ENCODE data around the gene MCC.
A peak's percentile ranks its signal among the peaks of the same experiment; 100 is the strongest.

MCC gene

DNA sequence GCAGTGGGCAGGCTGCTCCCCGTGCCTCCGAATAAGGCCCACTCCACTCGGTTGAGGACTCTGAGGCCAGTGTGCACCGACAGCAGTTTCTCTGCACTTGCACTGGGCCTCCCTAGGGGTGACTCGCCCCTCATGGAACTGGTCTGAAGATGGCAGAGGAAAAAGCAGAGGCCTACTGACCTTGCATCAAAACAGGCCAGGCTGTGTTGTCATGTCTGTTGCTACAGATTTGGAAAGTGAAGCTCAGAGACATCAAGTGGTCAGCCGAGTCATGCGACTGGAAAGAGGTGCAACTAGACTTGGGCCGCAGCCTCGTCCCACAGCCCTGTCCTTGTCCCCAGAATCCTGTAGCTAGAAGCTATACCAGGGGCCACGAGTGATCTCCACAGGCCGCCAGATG is 433.4 kb downstream of the MCC start:
- no peak for DNase-seq (ENCODE audit: low spot score)

DNA sequence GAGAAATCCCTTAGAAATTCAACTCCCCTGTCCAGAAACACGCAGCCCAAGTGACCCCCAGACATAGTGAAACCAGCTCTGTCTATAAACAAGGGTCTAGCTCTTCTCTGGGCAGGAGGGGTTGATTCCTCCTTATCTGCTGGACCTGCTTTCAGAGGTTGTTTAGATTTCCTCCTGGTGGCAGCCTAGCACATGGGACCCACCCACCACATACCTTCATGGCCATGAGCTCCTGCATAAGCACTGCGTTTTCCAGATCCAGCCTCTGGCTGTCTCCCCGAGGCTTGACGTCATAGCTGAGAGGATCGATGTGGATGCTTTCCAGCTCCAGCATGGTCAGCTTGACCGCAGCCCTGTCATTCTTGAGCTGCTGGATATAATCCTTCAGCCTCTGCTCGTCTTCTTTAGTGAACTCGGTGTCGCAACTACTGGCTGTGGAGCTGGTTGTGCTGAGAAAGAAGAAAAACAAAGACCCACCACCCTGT is 434.7 kb downstream of the MCC start:
- no peak for DNase-seq (ENCODE audit: low spot score)

DNA sequence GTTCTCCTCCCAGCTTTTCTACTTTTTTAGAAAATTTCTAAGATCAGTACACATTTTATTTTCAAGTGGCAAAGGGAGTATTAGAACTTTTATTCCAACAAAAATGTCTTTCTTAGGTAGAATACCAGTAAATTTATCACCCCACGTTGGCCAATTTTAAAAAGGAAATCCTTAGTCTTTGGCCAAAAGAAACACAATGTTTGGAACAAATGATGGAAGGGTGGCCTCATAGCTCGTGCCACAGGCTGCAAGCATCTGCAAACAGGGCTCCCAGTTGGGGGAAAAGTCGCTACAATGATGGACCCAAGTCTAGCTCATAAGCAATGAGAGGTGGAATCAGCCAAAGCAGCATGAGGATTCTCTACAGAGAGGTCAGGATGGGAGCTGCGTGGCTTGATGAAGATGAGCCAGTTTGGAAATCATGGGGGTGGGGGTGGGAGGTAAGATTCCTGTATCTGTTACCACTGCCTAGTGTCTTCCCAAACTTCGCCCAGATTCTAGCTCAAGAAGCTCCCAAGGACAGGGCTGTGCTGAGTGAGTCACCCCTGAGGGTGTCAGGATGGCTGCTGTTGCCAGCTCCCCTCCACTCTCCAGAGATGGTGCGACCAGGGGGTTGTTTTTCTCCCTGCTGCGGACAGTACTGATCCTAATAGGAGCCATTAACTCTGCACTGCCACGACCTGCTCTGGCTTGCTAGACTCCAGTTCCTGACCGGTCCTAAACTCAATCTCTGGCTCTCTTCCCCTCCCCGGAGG is 436.0 kb downstream of the MCC start:
- no peak for DNase-seq (ENCODE audit: low spot score)

DNA sequence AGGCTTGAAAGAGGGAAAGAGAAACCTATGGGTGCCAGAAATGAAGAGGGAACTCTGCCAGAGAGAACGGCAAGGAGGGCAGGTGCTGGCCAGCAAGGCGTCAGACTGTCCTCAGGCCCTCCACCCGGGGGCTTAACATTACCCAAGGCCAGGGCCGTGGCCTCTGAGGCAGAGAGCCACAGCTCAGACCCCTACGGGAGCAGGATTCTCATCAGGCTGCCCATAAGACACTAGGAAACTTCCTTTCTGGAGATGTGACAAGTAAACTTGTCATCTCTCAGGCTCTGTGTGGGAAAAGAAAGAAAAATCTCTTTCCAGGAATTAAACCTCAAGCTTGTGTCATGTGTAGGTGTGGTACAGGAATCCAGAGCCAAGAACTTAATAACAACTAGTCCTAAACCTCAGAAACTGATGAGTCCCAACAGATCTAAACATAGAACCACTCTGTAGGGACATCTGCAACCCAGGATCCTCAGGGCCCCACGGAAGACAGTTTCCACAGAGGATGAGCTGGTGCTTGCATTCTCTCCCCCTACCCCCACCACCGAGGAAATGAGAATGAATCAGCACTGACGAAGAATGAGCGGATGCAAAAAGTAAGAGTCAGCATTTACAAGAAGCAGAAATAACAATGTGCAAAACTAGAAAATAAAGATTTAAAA is 437.4 kb downstream of the MCC start:
- no peak for DNase-seq (ENCODE audit: low spot score)

DNA sequence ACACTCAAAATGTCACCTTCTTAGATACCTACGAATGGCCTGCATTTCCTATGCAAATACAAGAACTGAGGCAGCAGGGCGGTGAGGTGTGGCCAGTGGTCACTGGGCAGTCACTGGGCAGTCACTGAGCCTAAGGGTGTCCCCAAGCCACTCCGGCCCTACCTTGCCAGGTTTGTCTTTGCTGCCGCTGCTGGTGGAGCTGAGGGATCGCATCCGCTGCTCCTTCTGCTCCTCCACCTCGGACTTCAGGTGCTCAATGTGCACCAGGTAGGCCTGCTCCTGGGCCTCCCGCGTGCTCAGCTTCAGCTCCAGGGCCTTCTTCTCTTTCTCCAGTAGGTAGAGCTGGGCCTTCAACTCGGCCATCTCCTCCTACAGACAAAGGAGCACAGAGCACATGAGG is 439.3 kb downstream of the MCC start:
- no peak for DNase-seq (ENCODE audit: low spot score)

DNA sequence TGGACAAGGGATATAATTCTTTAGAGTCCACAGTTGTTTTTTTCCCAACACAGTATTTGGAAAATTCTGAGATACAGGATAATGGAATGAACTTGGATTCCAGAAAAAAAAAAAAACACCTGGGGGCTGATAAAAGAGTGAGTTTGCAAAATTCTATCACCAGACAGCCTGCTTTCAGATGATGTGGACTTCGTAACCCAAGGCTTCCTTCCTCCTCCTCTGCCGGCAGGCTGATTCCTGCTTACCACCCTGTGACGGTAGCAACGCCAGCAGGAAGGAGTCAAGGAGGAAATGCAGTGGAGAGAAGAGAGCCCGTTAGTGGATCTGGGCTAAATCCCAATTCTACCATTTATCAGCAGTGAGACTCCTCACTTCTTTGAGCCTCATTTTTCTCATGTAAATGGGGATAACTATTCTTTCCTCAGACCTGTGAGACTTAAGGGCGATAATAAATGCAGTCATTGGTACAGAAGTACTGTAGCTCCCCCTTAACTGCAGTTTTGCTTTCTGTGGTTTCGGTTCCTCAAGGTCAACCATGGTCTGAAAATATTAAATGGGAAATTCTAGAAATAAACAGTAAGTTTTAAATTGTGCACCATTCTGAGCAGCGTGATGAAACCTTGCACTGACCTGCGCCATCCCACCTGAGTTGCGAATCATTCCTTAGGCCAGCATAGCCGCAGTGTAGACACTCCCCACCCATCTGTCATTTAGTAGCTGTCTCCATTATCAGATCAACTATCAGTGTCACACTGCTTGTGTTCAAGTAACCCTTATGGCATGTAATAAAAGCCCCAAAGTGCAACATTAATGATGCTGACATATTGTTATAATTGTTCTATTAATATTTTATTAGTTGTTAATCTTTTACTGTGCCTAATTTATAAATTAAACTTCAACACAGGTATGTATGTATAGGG is 440.3 kb downstream of the MCC start:
- no peak for DNase-seq (ENCODE audit: low spot score)

DNA sequence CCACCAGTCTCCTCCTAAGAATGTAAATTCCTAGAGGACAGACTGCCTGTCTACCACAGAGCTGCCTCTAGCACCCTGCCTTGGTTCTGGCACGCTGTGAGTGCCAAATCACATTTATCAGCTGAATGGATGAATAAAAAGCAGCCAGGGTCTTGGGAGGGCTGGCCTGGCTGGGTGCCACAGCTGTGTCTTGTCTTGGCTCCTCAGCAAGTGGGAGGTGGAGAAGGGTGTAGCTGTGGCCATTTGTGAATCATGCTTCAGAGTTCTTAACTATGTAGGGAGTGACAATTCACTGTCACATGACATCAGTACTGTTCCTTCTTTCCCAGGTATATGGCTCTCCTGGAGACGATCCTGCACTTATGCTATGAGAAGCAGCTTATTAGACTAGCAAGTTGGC is 441.0 kb downstream of the MCC start:
- DNase-seq (ENCODE audit: low spot score) = no peak

DNA sequence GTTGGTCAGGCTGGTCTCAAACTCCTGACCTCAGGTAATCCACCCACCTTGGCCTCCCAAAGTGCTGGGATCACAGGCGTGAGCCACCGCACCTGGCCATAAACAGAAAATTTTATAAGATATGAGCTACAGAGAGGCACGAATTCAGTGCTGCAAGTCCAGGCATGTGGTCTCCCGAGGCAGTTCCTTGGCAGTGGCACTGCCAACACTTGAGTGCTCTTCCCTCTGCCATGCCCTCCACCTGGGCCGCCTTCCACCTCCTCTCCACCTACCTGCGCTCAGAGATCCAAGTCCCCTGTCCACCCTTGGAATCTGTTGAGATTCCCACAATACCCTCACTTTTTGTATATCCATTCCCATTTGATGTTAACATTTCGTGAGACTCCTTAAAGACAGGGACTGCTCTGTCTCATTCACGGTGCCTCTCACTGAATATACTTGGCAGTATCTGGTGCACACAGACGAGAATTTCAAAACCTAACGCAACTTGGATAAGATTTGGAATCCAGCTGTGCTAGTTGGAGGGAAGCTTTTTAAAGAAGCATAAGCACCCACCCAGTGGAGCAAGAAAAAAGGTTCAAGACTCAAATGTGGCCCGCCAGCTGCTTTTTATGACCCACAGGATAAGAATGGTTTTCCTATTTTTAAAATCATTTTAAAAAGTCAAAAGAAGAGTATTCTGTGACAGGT is 443.3 kb downstream of the MCC start:
- no peak for DNase-seq (ENCODE audit: low spot score)

DNA sequence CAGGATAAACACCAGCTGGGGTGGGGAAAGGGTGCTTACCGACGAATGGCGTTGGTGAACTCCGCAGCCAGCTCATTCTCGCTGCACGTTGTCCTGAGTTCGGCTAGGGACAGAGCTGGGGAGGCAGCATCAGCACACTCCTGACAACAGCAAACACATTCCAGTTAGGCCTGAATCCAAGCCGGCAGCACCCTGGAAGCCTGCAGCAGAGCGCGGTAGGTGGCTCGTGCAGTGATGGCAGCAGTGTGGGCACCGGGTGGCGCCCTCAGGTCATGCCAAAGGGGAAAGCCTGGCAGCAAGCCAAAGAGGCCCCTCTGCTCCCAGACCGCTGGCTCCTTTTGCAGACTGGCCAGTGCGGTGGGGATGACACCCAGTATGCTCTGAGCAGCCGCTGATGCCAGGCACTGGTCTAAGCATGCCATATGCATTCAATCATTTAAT is 444.7 kb downstream of the MCC start:
- peak; percentile 79 for DNase-seq (ENCODE audit: low spot score)

DNA sequence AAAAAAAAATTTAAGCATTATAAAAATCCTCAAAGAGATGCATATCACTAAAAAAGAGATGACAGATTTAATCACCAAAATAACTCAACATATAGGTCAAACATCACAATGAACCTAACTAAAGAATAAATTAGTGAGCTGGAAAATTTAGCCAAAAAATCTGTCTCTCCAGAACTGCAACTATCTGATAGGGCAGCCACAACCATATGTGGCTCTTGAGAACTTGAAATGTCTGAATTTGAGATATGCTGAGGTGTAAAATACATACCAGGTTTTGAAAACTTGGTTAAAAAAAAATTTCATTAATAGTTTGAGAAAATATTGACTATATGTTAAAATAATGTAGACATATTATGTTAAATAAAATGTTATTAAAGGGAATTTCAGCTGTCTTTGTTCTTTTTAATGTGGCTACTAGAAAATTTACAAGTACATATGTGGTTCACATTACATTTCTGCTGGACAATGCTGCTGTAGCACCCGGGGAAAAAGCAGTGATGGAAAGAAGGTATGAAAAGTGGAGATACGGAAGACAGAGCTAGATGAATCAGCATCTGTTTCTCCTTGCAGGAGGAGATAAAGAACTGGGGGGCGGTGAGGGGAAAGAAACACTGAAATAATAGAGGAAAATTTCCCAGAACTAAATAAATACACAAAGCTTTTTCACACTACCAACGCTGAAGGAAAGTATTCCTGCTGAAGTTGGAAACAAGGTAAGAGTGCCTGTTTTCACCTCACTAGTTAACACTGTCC is 445.6 kb downstream of the MCC start:
- DNase-seq (ENCODE audit: low spot score) = no peak

DNA sequence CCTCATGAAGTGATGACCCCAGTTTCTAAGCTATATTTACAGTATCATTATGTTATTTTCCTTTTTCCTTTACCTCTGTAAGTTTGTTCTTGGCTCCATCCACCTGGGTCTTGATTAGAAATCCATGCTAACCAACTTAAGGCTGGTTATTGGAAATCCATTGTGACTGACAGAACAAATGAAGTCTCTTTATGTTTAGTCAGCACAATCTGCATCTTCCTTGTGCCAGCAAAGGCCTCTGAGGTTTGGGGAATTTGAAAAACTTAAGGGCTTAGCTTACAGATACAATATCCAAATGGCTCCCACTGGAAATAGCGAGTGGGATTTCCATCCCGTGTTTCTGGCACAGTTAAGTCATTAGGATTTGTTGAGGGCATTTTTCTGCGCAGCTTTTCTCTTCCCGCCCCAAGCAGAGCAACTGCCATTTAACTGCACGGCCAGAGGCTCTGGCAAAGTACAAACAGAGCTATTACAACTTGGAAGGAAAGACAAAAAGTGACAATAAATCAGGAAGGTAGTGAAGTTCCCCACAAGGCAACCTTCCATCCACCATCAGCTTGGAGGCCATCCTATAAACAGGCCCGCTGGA is 447.5 kb downstream of the MCC start:
- no peak for DNase-seq (ENCODE audit: low spot score)

DNA sequence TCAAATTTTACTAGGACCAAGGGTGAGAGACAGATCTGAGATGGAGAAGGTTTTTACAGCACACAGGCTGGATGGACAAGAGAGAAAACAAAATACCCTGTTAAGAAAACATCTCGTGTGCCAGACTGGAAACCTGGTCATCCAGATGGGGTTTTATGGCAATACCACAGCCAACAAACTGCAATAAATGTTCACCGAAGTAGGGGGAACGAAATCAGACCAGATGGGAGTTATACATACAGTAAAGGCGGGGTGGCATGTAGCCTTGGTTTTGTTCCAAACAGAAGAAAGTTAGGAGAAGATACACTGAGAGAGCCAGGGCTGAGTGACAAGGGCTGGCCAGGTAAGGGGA is 448.3 kb downstream of the MCC start:
- DNase-seq (ENCODE audit: low spot score) = no peak

DNA sequence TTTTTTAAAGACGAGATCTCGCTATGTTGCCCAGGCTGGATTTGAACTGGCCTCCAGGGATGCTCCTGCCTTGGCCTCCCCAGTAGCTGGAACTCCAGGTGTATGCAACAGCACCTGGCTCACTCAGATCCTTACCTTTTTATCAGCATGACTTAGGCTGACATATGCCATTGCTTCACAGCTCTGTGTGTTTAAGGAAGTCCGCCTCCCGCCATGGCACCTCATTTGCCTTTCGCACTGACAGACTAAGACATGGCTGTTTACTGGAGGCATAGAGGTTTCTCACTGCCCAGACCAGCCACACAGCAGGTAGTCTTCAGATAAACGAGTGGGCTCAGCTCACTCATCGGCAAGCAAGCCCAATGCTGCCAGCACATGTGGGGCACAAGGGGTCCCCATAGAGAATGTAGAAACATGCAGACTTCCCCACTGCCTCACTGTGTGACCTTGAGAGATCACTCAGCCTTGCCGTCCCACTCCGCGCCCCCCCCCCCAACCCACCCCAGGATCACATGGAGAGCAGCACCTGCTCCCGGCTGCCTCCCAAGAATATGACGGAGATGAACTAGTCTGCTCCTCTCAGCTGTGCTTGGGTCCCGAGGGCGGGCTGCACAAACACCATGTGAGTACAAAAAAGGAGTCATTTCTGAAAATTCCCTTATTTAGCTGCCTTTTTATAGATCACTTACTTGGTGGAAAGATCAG is 448.9 kb downstream of the MCC start:
- no peak for DNase-seq (ENCODE audit: low spot score)

DNA sequence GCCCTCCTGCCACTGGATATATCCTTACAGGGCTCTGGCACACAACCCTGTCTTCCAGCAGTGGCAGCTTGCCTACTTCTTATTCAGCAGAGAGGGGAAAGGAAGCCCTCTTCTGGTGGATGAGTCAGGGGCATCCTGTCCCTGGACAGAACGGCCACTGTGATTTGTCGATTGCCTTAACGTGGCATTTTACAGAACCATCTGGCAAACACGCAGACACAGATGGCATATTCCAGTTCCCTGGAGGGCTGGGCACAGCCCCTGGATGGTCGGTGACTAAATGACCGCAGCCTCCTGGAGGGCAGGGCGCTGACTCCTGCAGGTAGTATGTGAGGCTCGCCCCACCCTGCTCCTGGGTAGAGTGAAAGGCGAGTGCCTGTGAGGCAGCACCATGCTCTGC is 449.5 kb downstream of the MCC start:
- DNase-seq (ENCODE audit: low spot score) = peak; percentile 29

DNA sequence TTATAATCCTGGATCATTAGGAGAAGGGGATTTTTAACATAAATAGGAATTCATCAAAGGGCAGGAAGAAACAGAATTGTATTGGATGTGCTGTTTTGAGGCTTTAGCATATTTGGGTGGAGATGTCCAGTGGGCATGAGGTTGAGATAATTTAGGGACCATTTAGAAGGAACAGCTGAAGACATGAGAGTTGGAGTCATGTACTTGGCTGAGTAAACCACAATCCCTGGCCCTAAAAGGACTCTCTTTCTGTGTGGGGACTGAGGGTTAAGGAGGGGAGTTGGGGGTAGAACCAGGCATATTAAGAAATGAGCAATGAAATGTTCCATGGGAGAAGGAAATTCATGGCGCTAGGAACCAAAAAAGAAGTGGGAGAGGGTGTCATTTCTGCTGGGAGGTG is 450.1 kb downstream of the MCC start:
- no peak for DNase-seq (ENCODE audit: low spot score)

DNA sequence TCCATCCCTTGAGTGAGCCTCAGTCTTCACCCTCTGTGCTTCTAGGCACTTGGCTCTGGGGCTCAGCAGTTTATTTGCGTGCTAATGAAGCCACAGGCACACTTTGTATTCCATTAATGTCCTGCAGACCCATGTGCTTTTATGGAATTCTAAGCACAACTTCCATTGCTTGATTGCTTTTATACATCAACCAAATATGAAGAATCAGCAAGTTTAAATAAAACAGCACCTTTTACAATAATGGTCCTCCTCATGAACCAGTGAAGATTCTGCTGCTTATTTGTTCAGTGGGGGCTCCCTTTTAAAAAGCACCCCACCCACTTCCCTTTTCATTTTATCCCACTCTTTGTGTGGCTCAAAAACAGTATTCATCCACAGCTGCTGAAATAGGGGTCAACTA is 451.4 kb downstream of the MCC start:
- no peak for DNase-seq (ENCODE audit: low spot score)

DNA sequence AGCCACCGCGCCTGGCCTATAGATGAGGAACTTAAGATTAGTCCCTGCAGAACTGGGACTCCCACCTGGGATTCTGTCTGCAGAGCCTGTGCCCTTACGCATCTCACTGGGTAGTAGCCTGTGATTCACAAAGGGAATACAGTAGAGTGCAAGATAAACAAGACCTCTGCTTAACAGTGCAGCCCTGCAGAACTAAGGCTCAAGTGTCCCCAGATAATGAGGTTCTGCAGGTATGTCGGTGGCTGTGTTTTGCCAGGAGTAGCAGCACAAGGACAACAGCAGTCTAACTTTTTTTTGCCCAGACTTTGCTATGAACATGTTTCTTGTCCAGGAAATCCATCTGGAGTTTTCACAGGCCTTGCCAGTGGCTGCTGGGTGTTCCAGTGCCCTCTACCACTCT is 451.9 kb downstream of the MCC start:
- no peak for DNase-seq (ENCODE audit: low spot score)

DNA sequence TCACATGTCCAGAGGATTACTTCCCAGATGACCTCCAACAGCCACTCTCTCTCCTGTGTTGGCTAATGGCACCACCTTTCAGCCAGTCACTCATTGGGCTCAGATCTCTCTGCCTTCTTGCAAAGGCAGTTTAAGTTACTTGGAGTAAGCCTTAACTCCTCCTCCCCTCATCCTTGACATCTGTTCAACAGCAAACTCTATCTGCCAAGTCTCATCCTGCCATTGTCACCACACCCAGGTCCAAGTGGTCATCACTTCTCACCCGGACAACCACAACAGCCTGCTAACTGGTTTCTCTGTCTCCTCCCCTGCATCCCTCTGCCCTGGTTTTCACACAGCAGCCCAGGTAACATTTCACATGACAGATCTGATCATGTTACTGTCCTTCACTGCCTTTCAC is 453.2 kb downstream of the MCC start:
- DNase-seq (ENCODE audit: low spot score) = no peak

DNA sequence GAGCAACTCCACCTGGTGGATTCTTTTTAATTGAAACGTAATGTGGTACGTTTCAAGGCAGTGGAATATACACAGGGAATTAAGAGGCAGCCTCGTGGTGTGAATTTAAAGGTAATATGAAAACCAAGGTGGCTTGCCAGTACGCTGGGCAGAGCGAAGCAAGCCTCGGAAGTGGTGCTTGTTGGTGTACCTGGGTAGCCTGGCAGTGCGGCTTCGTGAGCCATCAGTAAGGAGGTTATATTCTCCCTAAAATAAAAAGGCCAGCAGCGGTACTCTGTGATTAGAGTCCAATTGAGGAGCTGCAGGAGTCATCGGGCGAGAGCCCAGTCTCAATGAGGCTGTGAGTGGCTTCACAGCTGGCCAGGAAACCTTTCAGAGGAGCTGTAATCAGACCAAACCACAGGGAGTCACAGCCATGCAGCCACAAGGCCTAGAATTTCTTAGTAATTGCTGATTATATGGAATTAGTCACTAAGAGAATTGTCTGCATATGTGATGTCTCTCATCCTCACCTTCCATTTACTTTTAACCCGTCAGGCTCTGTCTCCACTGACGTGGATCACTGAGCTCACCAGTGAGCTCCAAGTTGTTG is 454.0 kb downstream of the MCC start:
- peak; percentile 32 for DNase-seq (ENCODE audit: low spot score)

DNA sequence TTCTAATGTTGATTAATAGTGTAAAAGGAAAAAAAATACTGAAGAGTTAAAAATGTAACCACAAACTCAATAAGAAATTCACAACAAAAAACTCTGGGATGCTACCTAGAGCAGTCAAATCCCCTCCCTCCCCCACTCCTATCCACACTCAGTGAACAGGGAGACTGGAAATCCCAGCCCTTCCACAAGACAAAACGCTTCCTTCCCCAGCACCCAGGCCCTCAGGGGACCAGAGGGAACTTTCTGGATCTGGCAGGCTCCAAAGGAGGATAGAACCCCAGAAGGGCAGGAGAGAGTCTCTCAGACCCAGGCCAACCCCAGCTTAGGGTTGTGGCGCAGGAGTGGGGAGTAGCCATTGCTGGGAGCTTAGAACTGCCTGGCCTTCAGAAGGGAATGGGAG is 456.7 kb downstream of the MCC start:
- peak; percentile 32 for DNase-seq (ENCODE audit: low spot score)

Measured in iPS-NIHi11 (cell line).